CD4-positive, alpha-beta memory T cell (primary cell): ENCODE data around the gene CNTNAP4. TPM values are rescaled to one million over a fixed set of nuclear protein-coding genes. Genes with fewer than 3 reads are reported as not detected.

Experiments used
- CTCF ChIA-PET: fragments of 350-600 bp; sonication (Branson Sonifier 250); formaldehyde crosslinking; loops from one replicate; lab custom pipeline; 2021; ENCODE audit warnings: inconsistent platforms; ENCODE audit not compliant: partially characterized antibody; lab: Charles Lee
- POLR2A ChIA-PET: fragments of 350-600 bp; sonication (Branson Sonifier 250); formaldehyde crosslinking; loops from one replicate; lab custom pipeline; 2021; ENCODE audit not compliant: partially characterized antibody; lab: Charles Lee
- DNase-seq, 5 donors: peaks; one replicate each; pipeline versions ENCODE4 v3.0.0 to v3.0.0-alpha.2; 2020 to 2022; ENCODE audit warnings: mixed read lengths in 1 of 5
- H3K27ac ChIP-seq: one replicate; pipeline ENCODE4 v1.7.0; 2013; ENCODE audit warnings: low read depth, low read length
- H3K27me3 ChIP-seq: 2 replicates; pipeline ENCODE4 v1.7.0; 2013; ENCODE audit warnings: mild to moderate bottlenecking, low read length, moderate library complexity; ENCODE audit not compliant: insufficient read depth
- H3K36me3 ChIP-seq: 2 replicates; pipeline ENCODE4 v1.7.0; 2013; ENCODE audit warnings: mild to moderate bottlenecking, low read length, moderate library complexity; ENCODE audit not compliant: insufficient read depth
- H3K4me1 ChIP-seq: 2 replicates; pipeline ENCODE4 v1.7.0; 2013; ENCODE audit warnings: mild to moderate bottlenecking, low read length, moderate library complexity; ENCODE audit not compliant: insufficient read depth
- H3K4me3 ChIP-seq, 2 donors: one replicate each; pipeline ENCODE4 v1.7.0; 2013; ENCODE audit warnings: low read length in 2 of 2, mild to moderate bottlenecking in 1 of 2
- H3K9me3 ChIP-seq, 2 donors: one replicate each; pipeline ENCODE4 v1.7.0; 2013; ENCODE audit warnings: low read length in 2 of 2, control low read depth in 1 of 2; ENCODE audit not compliant: control insufficient read depth in 1 of 2
- H3K27ac Mint-ChIP-seq, 7 donors: one replicate each; pipeline ENCODE4 v1.8.0; 2020 to 2021; ENCODE audit warnings: mixed read lengths in 7 of 7, mild to moderate bottlenecking in 6 of 7, inconsistent platforms in 3 of 7, moderate library complexity in 3 of 7
- H3K27me3 Mint-ChIP-seq, 2 donors: one replicate each; pipeline ENCODE4 v1.8.0; 2020 to 2021; ENCODE audit warnings: mixed read lengths in 2 of 2
- H3K36me3 Mint-ChIP-seq, 2 donors: one replicate each; pipeline ENCODE4 v1.8.0; 2020 to 2021; ENCODE audit warnings: mixed read lengths in 2 of 2, inconsistent platforms in 1 of 2, mild to moderate bottlenecking in 1 of 2
- H3K4me1 Mint-ChIP-seq, 4 donors: one replicate each; pipeline ENCODE4 v1.8.0; 2020 to 2021; ENCODE audit warnings: mixed read lengths in 4 of 4, mild to moderate bottlenecking in 1 of 4
- H3K4me3 Mint-ChIP-seq, 8 donors: one replicate each; pipeline ENCODE4 v1.8.0; 2020 to 2021; ENCODE audit warnings: mixed read lengths in 8 of 8, mild to moderate bottlenecking in 7 of 8, moderate library complexity in 6 of 8, inconsistent platforms in 3 of 8
- H3K9me3 Mint-ChIP-seq, 8 donors: one replicate each; pipeline ENCODE4 v1.8.0; 2020 to 2021; ENCODE audit warnings: mixed read lengths in 8 of 8, mild to moderate bottlenecking in 5 of 8, inconsistent platforms in 3 of 8, moderate library complexity in 1 of 8
- intact Hi-C: fragments of 100-400 bp; cut with micrococcal nuclease; formaldehyde crosslinking; loops from one replicate; pipeline ENCODE4 v1.15.1; 2023
- polyA plus RNA-seq, 2 donors: library from polyadenylated mRNA; unstranded; fragments of 300-500 nt; fragmentation: Illumina TruSeq; gene quantifications; one replicate each; pipeline ENCODE4 v1.2.3, GENCODE V29; 2021
- total RNA-seq, 2 experiments: library from RNA; stranded (reverse); gene quantifications; one replicate each; pipeline ENCODE4 v1.2.3, GENCODE V29; 2021

The CNTNAP4 gene
- total and polyA plus RNA-seq, 4 experiments from 2014 or later: not detected

DNA sequence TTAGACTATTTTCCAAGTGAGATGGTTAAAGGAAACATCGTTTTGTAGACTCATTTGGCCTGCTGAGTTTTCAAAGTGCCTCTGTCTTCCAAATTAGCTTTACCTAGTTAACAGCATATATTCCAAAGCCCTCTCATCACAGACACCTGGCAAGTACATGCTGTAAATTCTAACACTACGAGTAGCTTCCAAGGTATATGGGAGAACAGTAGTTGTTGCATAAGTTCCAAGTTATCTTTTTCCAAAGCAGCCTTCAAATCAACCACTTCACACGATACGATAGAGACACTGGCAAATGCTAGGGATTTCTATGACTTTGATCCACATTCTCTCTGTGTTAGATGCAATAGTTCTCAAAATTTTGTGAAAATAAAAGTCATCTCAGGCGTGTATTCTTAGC is 299.3 kb downstream of the CNTNAP4 start:
- DNase-seq: no peak
- Histone ChIP-seq H3K4me3 (no peak overlapping the region), H3K27me3 (no peaks in the 10 kb centered on the region), H3K4me1 (no peaks in the 10 kb centered on the region), H3K9me3 (no peaks in the 10 kb centered on the region), H3K36me3 (no peaks in the 10 kb centered on the region), H3K27ac (no peak overlapping the region)
- no peaks in the 10 kb centered on the region for H3K36me3 Mint-ChIP-seq
- peaks cover 0 to 10% (median 4%) of the 10 kb centered on the region in 8 donors for H3K9me3 Mint-ChIP-seq
- no peaks in the 10 kb centered on the region for H3K27me3 Mint-ChIP-seq
- H3K27ac Mint-ChIP-seq: no peak overlapping the region
- intact Hi-C loops: no loop called here
- H3K4me3 Mint-ChIP-seq: no peak overlapping the region
- ChIA-PET CTCF (no interaction called here), POLR2A (no interaction called here)
- H3K4me1 Mint-ChIP-seq: no peaks in the 10 kb centered on the region

DNA sequence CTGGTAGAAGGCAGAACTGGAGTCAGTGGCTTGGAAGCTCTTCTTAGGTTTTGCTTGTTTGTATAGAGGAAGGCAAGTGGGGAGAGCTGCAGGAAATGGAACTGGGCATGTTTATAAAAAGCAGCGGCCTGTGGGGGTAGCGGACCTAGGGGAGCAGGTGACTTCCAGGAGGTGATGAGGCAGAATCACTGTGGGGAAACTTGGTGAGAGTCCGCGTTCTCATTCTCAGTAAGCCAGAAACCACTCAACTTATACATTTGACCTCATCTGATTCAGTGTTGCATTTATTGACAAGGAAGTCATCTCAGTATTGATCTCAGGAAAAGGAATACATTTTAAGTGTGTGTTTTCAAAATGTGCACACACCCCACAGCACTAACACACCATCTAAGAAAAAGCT is 299.8 kb downstream of the CNTNAP4 start:
- H3K4me3 Mint-ChIP-seq: no peak overlapping the region
- no peaks in the 10 kb centered on the region for H3K36me3 ChIP-seq
- H3K27ac Mint-ChIP-seq: no peak overlapping the region
- POLR2A ChIA-PET: no interaction called here
- intact Hi-C loops: no loop called here
- CTCF ChIA-PET: no interaction called here
- no peaks in the 10 kb centered on the region for H3K36me3 Mint-ChIP-seq
- no peaks in the 10 kb centered on the region for H3K4me1 Mint-ChIP-seq
- H3K27me3 Mint-ChIP-seq: no peaks in the 10 kb centered on the region
- peaks cover 0 to 10% (median 5%) of the 10 kb centered on the region in 8 donors for H3K9me3 Mint-ChIP-seq
- no peaks in the 10 kb centered on the region for H3K9me3 ChIP-seq
- no peaks in the 10 kb centered on the region for H3K4me1 ChIP-seq
- H3K27ac ChIP-seq: no peak overlapping the region
- no peak overlapping the region for H3K4me3 ChIP-seq
- DNase-seq: no peak
- H3K27me3 ChIP-seq: no peaks in the 10 kb centered on the region

DNA sequence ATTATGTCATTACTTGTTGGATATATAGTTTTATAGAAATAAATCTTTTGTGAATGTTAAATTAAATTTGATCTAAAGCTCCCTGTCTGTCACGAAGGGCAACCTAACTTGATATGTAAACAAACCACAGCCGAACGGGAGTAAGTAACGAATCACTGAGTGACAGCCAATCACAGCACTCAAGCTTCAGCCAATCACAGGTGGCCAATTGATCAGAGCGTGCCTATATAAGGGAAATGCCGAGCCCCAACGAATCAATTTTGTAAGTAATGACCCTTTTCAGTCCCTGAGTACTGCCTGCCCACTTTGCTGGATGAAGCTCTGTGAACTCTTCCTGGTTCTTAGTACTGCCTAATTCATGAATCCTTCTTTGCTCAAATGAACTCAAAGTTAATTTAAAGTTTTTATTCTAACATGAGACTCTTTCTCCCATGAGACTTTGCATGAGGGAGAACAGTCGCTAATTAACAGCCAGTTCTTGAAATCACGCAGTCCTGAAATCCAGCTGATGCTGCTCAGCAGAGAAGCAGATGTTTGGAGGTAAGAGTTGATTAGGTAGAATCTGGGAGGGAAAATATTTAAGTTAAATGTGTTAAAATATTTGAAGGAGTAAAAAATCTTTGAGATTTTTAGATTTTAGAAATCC is 302.2 kb downstream of the CNTNAP4 start:
- H3K27ac Mint-ChIP-seq: no peak overlapping the region
- no peaks in the 10 kb centered on the region for H3K36me3 Mint-ChIP-seq
- POLR2A ChIA-PET: no interaction called here
- no peaks in the 10 kb centered on the region for H3K27me3 Mint-ChIP-seq
- no peaks in the 10 kb centered on the region for H3K4me1 Mint-ChIP-seq
- no peak overlapping the region for H3K4me3 ChIP-seq
- no peaks in the 10 kb centered on the region for H3K36me3 ChIP-seq
- H3K27ac ChIP-seq: no peak overlapping the region
- H3K9me3 ChIP-seq: no peaks in the 10 kb centered on the region
- no peaks in the 10 kb centered on the region for H3K27me3 ChIP-seq
- CTCF ChIA-PET: no interaction called here
- no peaks in the 10 kb centered on the region for H3K4me1 ChIP-seq
- peaks cover 0 to 17% (median 5%) of the 10 kb centered on the region in 8 donors for H3K9me3 Mint-ChIP-seq
- H3K4me3 Mint-ChIP-seq: no peak overlapping the region
- intact Hi-C loops: no loop called here
- no peak for DNase-seq

DNA sequence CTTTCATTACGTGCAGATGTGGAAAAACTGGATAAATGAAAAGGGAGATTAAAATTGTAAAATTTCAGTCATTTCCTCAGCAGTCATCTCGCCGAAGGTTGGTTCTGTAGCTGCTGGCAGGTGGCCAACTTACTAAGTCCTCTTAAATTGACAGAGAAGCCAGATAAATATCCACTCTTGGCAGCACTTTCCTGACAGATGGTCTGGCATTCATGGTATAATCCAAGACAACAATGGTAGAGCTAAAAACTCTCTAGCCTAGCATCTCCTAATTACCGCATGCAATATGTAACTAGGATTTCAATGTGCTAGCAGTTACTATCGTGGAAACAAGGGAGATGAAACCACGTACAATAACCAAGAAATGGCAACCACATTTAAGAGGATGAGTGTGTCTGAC is 306.3 kb downstream of the CNTNAP4 start:
- no peaks in the 10 kb centered on the region for H3K27me3 Mint-ChIP-seq
- no peak overlapping the region for H3K27ac Mint-ChIP-seq
- no peak overlapping the region for H3K27ac ChIP-seq
- no peak overlapping the region for H3K4me3 Mint-ChIP-seq
- ChIA-PET POLR2A (no interaction called here), CTCF (no interaction called here)
- H3K36me3 Mint-ChIP-seq: no peaks in the 10 kb centered on the region
- no peaks in the 10 kb centered on the region for H3K36me3 ChIP-seq
- H3K4me1 ChIP-seq: no peaks in the 10 kb centered on the region
- no peak for DNase-seq
- H3K4me1 Mint-ChIP-seq: no peaks in the 10 kb centered on the region
- intact Hi-C loops: no loop called here
- H3K4me3 ChIP-seq: no peak overlapping the region
- peaks cover 0 to 17% (median 4%) of the 10 kb centered on the region in 8 donors for H3K9me3 Mint-ChIP-seq
- no peaks in the 10 kb centered on the region for H3K27me3 ChIP-seq
- H3K9me3 ChIP-seq: no peaks in the 10 kb centered on the region

DNA sequence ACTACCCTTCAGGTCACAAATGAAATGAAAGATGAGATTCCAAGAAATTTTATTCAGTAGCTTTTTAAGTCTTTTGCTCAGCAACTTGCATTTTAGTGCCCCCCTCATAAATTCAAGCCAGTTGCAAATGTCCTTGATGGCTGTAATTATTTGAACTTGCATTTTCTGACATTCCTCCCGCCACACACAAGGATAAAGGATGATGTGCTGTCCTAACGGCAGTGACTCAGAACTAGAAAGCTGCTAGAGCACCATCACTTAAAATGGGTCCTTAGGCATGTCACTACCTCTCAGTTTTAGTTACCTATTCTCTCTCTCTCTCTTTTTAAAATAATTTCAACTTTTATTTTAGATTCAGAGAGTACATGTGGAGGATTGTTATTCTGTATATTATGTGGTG is 306.7 kb downstream of the CNTNAP4 start:
- no peaks in the 10 kb centered on the region for H3K4me1 ChIP-seq
- no peaks in the 10 kb centered on the region for H3K36me3 Mint-ChIP-seq

DNA sequence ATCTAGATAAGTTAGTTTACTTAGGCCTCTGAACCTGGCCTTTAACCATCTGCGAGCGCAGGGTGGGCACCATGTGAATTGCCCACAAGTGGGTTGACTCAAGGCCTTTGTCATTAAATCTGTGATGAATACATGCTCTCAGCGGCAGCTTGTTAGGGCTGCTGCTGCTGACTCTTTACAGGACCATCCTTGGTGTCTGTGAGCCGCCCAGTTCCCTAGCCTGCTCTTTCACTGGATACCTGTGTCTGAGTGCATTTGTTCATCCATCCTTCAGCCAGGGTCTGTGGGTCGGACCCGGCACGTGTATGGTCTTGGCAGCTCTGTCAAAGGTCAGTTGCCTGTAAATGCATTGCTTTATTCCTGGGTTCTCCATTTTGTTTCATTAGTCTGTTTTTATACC is 321.3 kb downstream of the CNTNAP4 start:
- POLR2A ChIA-PET: no interaction called here
- H3K27ac Mint-ChIP-seq: no peak overlapping the region
- no peaks in the 10 kb centered on the region for H3K4me1 Mint-ChIP-seq
- Histone ChIP-seq H3K27me3 (no peaks in the 10 kb centered on the region), H3K9me3 (no peaks in the 10 kb centered on the region), H3K4me1 (no peaks in the 10 kb centered on the region), H3K4me3 (no peak overlapping the region), H3K36me3 (no peaks in the 10 kb centered on the region), H3K27ac (no peak overlapping the region)
- DNase-seq: no peak
- intact Hi-C loops: no loop called here
- peaks cover 0 to 9% (median 2%) of the 10 kb centered on the region in 8 donors for H3K9me3 Mint-ChIP-seq
- no peaks in the 10 kb centered on the region for H3K36me3 Mint-ChIP-seq
- no peaks in the 10 kb centered on the region for H3K27me3 Mint-ChIP-seq
- H3K4me3 Mint-ChIP-seq: no peak overlapping the region
- CTCF ChIA-PET: no interaction called here

More for the DNA sequence above, 306.7 kb downstream of the CNTNAP4 start:
- ChIA-PET POLR2A (no interaction called here), CTCF (no interaction called here)
- H3K27me3 ChIP-seq: no peaks in the 10 kb centered on the region
- H3K9me3 Mint-ChIP-seq: peaks cover 0 to 17% (median 4%) of the 10 kb centered on the region in 8 donors
- H3K4me3 Mint-ChIP-seq: no peak overlapping the region
- H3K4me3 ChIP-seq: no peak overlapping the region
- DNase-seq: no peak
- no peaks in the 10 kb centered on the region for H3K27me3 Mint-ChIP-seq
- H3K27ac Mint-ChIP-seq: no peak overlapping the region
- H3K9me3 ChIP-seq: no peaks in the 10 kb centered on the region
- no peaks in the 10 kb centered on the region for H3K36me3 ChIP-seq
- H3K4me1 Mint-ChIP-seq: no peaks in the 10 kb centered on the region
- intact Hi-C loops: no loop called here
- no peak overlapping the region for H3K27ac ChIP-seq

DNA sequence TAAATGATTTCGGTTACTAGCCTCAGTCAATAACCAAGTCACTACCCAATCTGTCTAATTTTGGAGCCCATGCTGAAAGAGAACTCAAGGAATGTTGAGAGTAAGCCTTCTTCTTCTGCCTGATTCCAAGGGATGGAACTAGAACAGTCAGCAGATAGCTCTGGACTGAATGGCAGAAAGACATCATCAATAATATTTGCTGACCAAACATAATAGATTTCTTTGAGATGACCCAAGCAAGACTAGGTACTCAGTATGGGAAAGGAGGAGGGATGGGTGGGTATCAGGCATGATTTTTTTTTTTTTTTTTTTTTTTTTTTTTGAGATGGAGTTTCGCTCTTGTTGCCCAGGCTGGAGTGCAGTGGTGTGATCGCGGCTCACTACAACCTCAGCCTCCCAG is 330.1 kb downstream of the CNTNAP4 start:
- H3K4me3 ChIP-seq: no peak overlapping the region
- H3K27me3 ChIP-seq: no peaks in the 10 kb centered on the region
- H3K27ac Mint-ChIP-seq: no peak overlapping the region
- H3K4me1 ChIP-seq: no peaks in the 10 kb centered on the region
- CTCF ChIA-PET: no interaction called here
- no peaks in the 10 kb centered on the region for H3K36me3 Mint-ChIP-seq
- H3K27me3 Mint-ChIP-seq: no peaks in the 10 kb centered on the region
- H3K9me3 Mint-ChIP-seq: peaks cover 0 to 16% (median 3%) of the 10 kb centered on the region in 8 donors
- POLR2A ChIA-PET: no interaction called here
- no peaks in the 10 kb centered on the region for H3K4me1 Mint-ChIP-seq
- no peak overlapping the region for H3K4me3 Mint-ChIP-seq
- H3K27ac ChIP-seq: no peak overlapping the region
- no peak for DNase-seq
- no peaks in the 10 kb centered on the region for H3K36me3 ChIP-seq
- H3K9me3 ChIP-seq: no peaks in the 10 kb centered on the region
- intact Hi-C loops: no loop called here
